CD4-positive, alpha-beta T cell treated with Interleukin-10 for 1 hour (primary cell): Measurements from ENCODE around the gene SHISA7.
"Not testable (repeated sequence)": the region's sequence is repeated elsewhere in the genome, so short reads cannot be mapped to it uniquely, and the experiment has no call there.

Source experiments
- DNase-seq: peaks from one replicate; pipeline ENCODE4 v3.0.0-alpha.2; 2020

SHISA7 gene

DNA sequence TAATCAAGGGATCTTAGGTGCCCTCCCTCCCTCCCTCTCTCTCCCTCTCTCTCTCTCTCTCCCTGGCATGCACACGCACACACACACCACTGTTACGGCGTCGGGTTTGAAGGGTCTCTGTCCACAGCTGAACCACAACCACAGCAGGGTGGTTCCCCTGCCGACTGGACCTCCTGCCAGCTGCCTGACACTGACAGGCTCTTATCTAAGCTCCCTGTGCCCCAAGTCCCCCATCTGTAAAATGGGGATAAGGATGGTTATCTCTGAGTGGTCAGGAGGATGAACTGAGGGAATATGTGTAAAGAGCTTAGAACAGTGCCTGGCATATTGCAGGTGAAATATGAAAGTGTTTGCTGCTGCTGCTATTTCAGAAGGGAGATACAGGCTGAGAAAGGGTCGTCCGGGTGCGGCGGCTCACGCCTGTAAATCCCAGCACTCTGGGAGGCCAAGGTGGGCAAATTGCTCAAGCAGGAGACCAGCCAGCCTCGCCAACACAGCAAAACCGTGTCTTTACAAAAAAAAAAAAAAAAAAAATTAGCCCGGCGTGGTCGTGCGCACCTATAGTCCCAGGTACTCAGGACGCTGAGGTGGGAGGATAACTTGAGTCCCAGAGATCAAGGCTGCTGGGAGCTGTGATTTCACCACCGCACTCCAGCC, 852 bp upstream of the SHISA7 start:
- DNase-seq: no peak

DNA sequence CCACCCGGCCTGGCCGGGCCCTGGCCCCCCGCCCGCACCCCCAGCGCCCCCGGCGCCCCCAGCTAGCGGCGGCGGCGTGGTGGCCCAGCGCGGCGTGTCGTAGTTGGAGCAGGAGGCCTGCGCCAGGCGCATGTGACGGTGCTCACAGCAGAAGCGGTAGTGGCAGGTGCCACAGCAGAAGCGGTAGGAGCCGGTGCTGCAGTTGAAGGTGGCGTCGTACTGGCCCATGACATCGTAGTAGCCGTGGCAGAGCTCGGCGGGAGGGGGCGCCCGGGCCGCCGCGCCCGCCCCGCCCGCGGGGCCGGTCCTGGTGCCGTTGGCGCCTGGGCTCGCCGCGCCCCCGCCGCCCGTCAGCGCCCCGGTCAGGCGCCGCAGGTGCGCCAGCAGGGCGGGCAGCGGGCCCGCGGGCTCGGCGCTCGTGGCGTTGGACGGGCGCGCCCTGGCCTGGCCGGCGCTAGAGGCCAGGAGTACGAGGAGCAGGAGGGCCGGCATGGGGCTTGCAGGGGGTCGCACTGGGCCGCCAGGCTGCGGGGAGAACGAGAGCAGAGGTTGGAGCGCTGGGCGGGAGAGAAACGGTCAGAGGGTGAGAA, 633 bp downstream of the SHISA7 start:
- no peak for DNase-seq

DNA sequence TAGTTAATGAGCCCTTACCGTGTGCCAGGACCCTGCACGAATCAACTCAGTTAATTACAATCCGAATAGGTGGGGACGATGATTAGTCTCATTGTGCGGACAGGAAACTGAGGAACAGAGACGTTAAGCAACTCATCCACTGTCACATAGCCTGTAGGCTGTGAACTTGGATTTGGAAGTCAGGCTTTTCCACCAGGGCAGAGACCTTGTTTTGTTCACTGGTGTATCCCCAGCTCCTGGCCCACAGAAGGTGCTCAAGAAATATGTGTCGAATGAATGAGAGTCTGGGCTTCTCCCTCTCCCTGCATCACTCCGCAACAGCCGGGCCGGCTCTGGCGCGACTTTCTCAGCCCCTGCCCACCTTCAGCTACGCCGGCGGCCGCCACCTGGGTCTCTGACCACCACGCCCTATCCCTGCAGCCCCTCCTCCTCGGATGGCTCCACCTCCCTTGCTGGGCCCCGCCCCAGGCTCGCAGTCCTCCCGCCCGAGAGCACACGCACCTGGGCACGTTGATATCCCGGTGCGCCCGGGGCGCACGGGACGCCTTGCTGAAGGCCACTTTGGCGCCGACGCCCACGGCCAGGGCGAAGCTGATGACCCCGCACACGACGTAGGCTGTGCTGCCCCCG, 1.3 kb downstream of the SHISA7 start:
- no peak for DNase-seq

DNA sequence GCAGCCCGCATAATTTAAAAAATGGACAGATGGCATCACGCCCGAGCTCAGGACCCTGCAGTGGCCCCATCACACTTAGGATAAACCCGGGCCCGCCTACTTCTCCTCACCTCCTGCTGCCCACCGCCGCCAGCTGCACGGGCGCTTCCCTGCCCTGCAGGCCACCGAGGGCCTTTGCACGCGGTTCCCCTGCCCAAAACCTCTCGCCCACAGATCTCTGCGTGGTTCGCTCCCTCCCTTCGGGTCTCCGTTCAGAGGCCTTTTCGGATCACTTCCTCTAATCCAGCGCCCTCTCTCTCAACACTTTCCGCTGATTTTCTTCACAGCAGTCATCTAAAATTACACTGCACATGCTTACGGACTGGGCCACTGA, 1.8 kb downstream of the SHISA7 start:
- no peak for DNase-seq

DNA sequence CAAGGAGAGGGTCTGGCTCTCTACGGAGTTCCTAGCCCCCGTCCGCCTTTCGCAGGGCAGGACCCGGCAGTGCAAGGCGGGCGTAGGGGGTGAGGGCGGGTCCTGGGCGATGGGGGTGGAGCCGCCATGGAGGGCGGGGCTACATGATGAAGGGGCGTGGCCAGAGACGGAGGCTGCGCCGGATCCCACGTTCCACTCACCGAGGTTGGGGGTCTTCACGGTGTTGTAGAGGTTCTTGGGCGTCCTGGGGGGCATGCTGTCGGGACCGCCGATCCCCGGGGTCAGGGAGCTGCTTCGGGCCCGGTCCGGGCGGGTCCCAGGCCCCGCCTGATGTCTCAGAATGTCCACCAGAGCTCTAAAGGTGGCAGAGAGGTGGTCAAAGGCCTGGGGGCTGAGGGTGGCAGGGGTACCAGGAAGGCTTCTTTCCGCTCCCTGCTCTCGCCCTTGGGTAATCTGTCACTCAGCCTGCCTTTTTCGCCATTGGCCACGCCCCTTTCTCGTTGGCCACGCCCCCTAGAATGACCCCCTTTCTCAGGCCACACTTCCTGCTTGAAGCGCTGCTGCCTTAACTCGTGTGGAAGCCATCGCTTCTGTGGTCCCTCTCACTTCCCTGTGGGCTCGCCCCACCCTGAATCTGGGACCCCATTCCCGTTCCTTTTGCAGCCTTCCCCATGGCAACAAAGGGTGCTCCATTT, 2.5 kb downstream of the SHISA7 start:
- no peak for DNase-seq

DNA sequence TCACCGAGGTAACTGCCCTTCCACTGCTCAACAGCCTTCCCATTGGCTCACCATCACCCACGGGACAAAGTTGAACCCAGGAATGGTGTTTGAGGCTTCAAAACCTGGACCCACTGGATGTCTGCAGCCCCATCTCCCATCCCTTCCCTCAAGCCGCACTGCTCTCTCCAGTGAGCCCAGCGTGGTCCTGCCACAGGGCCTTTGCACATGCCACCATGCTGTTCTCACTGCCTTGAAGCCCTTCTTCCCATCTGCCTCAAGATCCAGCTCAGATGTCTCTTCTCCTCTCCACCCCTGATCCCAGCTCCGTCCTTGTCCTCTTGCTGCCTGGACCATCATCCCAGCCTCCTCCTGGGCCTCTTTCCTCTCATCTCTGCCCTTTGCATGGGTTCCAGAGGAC, 4.0 kb downstream of the SHISA7 start:
- DNase-seq: no peak

DNA sequence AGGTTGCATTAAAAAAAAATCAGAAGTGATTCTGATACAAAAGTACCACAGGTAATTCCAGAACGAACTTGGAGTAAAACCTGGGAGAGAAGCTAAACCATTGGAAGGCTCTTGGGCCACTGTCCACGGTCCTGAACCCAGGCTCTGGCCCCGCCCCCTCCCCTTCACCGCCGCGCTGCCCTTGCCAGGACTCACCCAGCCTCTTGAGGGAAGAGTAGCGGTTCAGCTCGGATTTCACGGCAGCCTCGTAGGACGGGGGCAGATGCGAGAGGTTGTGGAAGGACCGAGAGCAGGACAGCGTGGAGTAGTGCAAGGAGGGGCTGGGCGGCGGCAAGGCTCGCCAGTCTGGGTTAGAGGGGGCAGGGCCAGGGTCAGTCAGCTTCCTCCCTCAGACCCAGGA, 5.7 kb downstream of the SHISA7 start:
- DNase-seq: peak; percentile 19

DNA sequence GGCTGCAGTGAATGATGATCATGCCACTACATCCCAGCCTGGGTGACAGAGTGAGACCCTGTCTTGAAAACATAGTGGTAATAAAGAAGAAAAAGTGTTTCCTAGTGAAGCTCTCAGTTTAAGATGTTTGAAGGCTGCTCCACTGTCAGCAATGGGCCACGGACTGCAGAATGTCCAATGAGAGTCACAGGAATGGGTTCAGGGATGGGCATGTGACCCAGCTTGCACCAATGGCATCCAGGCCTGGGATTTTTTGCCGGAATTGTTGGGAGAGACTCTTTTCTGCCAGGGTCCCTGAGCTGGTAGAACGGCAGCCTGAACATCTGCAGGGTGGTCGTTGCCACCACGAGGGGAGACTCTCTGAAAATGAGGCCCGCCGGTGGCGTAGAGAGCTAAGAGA, 6.3 kb downstream of the SHISA7 start:
- no peak for DNase-seq

DNA sequence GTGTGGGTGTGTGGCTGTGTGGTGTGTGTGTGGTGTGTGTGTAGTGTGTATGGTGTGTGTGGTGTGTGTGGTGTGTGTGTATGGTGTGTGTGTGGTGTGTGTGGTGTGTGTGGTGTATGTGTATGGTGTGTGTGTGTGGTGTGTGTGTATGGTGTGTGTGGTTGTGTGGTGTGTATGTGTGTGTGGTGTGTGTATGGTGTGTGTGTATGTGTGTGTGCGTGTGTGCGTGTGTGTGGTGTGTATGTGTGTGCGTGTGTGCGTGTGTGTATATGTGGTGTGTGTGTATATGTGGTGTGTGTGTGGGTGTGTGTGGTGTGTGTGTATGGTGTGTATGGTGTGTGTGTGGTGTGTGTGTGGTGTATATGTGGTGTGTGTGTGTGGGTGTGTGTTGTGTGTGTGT, 8.1 kb downstream of the SHISA7 start:
- DNase-seq: no peak

DNA sequence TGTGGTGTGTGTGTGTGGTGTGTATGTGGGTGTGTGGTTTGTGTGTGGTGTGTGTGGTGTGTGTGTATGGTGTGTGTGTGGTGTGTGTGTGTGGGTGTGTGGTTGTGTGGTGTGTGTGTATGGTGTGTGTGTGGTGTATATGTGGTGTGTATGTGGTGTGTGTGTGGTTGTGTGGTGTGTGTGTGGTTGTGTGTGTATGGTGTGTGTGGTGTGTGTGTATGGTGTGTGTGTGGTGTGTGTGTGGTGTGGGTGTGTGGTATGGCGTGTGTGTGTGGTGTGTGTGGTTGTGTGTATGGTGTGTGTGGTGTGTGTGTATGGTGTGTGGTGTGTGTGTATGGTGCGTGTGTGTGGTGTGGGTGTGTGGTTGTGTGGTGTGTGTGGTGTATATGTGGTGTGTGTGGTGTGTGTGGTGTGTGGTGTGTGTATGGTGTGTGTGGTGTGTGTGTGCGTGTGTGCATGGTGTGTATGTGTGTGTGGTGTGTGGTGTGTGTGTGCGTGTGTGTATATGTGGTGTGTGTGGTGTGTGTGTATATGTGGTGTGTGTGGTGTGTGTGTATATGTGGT, 8.7 kb downstream of the SHISA7 start:
- no peak for DNase-seq

DNA sequence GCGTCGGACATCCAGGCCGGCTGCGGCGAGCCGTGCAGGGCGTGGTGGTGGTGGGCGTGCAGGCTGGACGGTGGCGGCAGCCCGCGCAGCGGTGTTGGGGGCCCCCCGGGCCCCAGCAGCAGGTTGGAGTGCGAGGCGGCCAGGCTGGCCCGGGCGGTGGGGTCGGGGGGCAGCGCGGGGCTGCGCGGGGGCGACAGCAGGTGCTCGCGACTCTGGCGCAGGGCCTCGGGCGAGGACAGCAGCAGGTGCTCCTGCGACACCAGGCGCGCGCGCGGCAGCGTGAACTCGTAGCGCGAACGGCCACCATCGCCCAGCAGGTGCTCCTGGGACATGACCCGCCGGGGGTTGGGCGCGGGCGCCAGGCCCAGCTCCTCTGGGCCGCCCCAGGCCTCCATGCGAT, 9.8 kb downstream of the SHISA7 start:
- no peak for DNase-seq

DNA sequence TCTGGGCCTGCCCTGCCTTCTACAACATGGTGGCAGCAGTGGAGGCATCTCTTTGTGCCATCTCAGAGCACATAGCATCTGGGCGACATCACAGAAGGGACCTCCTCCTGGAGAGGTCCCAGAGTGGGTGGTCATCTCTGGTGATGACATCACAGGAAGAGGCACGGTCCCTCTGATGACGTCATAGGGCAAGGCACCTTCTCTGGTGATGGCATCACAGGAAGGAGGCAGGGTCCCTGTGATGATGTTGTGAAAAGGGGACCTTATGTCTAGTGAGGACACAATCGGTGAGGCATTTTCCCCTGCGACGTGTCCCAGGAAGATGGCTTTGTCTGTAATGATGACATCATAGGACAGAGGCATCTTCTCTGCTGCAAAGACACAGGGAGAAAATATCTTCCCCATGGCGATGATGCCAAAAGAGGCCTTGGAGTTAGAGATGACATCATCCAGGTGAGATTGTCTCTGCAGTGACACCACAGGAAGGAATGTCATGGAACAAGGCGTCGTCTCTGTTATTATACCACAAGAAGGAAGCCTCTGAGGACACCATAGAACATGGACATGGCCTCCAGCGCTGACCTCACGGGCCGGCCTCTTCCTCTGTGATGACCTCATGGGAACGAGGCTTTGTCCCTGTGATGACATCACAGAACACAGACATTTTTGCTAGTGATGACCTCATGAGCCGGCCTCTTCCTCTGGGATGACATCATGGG, 10.7 kb downstream of the SHISA7 start:
- DNase-seq: no peak

DNA sequence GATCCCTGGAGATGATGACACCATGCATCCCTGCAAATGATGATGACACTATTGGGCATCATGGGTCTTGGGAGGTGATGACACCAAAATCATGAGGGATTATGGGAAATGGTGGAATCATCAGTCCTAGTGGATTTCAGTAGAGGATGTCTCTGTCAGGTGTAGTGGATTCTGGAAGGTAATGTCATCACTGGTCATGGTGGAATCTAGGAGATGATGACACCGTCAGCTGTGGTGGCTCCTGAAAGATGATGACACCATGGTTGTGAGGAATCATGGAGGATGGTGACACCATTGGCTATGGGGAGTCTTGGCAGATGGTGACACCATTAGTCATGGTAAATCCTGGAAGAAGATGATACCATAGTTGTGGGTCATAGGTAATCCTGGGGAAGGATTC, 11.9 kb downstream of the SHISA7 start:
- DNase-seq: no peak

DNA sequence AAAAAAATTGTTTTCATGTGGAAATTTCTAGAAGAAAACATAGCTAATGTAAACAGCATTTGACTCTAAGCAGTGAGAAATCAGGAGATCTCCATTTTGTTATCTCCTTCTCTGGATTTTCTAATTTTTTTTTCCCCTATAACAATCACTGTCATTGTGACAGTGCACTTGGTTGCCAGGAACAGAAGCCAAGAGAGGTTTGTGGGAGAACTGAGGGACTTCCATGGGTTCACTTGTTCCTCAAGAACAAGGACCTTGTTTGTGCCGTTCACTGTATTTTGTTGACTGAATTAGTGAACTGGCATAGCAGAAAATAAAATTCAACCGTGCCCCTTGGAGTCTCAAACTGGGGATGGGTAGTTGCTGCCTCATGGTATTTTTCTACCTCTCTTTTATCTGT, 17.1 kb downstream of the SHISA7 start:
- no peak for DNase-seq

DNA sequence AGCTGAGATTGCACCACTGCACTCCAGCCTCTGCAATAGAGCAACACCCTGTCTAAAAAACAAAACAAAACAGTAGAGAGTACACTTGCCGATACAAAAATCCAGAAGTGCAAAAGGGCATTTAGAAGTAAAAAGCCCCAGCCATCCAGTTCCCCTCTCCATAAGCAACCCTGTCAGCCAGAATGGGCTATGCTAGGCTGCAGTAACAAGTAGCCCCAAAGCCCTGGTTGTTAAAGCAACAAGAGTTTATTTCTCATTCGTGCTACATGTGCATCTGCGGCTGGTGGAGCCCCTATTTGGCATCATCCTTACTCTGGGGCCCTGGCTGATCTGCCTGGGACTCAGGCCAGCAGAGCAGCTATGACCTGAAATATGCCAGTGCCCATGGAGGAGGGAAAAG, 18.6 kb downstream of the SHISA7 start:
- DNase-seq: no peak

DNA sequence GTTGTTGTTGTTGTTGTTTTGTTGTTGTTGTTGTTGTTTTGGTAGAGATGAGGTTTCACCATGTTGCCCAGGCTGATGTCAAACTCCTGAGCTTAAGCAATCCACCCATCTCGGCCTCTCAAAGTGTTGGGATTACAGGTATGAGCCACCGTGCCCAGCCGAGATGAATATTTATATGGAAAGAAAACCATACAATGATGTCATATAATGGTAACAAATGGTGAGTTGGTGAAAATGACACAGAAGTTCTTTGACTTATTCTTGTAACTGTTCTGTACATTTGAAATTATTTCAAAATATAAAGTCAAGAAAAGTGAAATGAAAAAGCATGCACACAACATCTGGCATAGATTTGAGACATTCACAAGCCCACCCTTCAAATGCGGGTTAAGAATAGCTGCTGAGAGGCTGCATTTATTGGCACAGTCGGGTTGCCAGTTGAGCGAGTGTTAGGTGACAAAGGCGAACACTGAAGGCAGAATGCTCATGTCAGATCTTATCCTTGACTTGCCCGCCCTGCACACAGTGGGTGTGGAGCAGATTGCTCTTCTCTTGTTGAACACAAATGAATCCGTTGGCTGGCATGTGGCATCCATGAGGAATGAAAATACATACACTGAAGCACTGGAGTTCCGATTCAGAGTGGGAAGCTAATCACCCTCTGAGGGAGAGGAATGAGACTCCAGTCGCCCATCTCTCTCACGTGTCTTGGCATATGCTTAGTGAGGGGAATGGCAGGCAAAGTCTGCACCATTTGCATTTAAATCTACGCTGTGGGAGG, 19.7 kb downstream of the SHISA7 start:
- no peak for DNase-seq

DNA sequence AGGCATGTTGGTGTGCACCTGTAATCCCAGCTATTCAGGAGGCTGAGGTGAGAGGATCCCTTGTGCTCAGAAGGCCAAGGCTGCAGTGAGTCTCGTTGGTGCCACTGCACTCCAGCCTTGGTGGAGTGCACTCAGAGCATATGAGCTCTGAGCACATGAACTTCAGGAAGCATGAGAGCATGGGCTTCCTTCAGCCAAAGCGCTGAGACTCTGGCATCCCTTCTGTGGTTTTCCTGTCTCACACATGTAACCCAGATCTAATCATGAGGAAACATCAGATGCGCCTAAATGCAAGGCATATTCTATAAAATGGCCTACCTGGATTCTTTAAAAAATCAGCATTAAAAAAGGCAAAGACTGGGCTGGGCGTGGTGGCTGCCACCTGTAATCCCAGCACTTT, 21.8 kb downstream of the SHISA7 start:
- DNase-seq: peak; percentile 59

DNA sequence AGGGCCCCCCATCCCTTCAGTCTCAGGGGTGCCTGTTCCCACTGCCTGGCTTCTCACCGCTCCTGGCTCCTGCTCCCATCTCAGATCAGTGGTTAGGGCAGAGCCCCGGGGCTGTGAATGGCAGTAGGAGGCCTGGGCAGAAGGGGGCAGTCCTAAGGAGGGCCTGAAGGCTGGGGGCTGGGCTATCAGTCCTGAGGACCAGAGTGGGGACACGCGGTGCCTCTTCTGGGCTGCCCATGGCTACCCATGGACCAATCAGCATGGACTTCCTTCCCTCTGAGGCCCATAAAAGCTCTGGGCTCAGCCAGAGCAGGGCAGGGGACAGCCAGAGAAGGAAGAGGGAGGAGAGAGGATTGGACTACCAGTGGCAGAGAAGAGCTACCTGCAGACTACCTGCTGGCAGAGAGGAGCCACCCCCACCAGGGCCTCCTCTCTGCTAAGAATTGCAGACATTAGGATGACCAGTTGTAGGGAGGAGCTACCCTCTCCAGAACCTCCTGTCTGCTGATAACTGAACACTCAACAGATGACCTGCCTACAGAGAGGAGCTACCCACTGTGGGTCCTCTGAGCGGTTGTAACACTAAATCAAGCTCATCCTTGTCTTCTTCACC, 23.4 kb downstream of the SHISA7 start:
- no peak for DNase-seq

DNA sequence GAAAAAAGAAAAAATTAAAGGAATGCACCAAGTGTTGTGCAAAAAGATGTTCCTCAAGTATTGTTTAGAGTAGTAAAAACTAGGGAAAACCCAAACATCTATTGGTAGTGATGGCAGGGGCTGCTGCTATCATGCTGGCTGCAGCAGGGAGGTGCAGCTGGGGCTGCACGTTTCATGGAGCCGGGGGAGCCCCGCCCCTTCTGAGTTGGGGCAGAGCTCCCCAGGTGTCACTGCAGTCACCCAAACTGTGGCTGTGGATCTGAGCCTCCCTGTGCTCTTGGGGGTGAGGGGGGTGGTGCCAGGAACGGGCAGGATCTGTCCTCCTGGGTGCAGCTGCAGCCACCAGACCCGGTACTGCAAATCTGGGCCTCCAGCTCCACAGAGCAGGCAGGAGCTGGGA, 24.0 kb downstream of the SHISA7 start:
- no peak for DNase-seq

DNA sequence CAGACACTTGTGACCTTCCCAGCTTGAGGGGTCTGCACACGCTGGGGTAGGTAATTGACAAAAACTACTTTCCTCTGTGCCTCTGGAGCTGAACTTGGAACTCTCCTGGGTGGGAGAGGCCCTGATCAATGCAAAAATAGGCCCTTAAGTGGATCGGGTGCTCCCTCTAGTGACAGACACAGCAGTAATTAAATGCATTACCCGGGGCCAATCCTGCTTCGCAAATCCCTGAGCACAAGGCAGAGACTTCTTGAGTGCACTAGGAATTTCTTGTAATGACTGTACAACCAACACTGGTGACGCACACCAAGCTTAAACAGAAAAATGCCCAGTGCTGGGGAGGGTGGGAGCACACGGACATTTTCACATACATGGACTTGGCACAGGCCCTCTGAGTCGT, 24.9 kb downstream of the SHISA7 start:
- peak; percentile 76 for DNase-seq

DNA sequence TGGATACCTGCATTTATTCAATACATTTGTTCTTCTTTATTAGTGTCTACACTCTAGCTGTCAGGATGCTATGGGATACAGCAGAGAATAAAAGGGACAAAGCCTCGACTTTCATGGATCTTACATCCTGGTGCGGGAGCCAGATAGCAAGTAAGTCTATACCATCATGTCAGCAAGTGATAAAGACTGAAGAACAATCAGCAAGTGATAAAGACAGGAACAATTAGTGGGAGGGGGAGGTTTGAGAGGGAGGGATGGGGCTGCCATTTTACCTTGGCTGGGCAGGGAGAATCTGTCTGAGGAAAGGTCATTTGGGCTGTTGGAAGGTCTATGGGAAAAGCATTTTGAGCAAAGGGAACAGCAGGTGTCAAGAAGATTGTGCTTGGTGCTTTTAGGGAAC, 32.9 kb downstream of the SHISA7 start:
- DNase-seq: no peak

DNA sequence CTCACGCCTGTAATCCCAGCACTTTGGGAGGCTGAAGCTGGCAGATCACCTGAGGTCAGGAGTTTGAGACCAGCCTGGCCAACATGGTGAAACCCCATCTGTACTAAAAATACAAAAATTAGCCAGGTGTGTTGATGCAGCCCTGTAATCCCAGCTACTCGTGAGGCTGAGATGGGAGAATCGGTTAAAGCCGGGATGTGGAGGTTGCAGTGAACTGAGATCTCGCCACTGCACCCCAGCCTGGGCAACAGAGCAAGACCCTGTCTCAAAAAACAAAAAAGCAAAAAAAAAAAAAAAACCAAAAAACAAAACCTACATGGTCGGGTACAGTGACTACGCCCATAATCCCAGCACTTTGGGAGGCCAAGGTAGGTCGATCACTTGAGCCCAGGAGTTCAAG, 33.9 kb downstream of the SHISA7 start:
- DNase-seq: not testable (repeated sequence)
